LNCaP clone FGC (cell line): ENCODE measurements around the gene KLF11.

Experiments
- DNase-seq: peaks from one replicate; pipeline ENCODE4 v3.0.0-alpha.2; 2011; ENCODE audit warnings: low read depth
- H3K4me3 ChIP-seq: 2 replicates; pipeline ENCODE4 v1.5.1; 2011; ENCODE audit warnings: mild to moderate bottlenecking, low read depth, low read length, control low read depth
- TF ChIP-seq, protein P1 (sequence below): IDR thresholded peaks from 2 replicates; pipeline ENCODE4 v1.5.1; 2012; ENCODE audit warnings: mild to moderate bottlenecking; ENCODE audit not compliant: control insufficient read depth, insufficient read depth; ENCODE audit errors: extremely low read depth

Gene KLF11

DNA sequence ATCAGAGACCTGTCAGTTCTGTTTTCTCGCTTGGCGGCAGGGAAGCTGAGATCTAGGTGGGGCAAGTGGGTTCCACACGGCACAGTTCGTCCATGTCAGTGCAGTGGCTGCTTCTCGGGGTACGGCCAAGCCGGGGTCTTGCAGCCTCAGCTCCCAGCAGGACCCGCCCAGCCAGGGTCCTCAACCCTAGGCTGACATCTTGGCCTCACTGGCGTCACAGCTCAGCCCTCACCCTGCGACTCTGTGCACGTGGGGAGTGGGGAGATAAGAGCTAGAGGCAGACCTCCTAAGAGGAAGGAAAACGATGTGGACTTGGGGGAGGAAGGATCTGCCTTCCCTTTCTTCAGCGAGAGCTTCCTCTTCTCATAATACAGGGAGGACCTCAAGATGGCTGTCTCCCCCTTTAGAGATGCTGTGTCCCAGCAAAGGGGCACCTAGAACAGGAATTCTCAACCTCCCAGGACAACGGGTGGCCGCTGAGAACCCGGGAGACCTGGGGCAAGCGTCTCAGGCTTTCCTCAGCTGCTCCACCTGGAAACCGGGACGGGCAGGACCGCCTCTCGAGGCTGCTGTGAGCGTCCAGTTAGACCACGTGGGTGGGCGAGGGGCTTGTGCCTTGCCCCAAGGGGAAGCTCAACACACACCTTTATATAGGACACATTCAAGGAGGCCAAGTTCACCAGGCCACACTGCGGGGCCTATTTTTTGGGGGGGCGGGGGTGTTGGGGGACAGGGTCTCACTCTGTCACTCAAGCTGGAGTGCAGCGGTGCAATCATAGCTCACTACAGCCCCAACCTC lies 23.5 kb upstream of the KLF11 start:
- TF ChIP-seq, protein P1, sequence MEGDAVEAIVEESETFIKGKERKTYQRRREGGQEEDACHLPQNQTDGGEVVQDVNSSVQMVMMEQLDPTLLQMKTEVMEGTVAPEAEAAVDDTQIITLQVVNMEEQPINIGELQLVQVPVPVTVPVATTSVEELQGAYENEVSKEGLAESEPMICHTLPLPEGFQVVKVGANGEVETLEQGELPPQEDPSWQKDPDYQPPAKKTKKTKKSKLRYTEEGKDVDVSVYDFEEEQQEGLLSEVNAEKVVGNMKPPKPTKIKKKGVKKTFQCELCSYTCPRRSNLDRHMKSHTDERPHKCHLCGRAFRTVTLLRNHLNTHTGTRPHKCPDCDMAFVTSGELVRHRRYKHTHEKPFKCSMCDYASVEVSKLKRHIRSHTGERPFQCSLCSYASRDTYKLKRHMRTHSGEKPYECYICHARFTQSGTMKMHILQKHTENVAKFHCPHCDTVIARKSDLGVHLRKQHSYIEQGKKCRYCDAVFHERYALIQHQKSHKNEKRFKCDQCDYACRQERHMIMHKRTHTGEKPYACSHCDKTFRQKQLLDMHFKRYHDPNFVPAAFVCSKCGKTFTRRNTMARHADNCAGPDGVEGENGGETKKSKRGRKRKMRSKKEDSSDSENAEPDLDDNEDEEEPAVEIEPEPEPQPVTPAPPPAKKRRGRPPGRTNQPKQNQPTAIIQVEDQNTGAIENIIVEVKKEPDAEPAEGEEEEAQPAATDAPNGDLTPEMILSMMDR: no peak
- H3K4me3 ChIP-seq: no peak overlapping the region
- DNase-seq: no peak

- DNase-seq: no peak
- no peak overlapping the region for H3K4me3 ChIP-seq
- TF ChIP-seq, protein P1: no peak
Measured at GRCh38 chr2:10022041-10022421, 21.3 kb upstream of the KLF11 start.

- TF ChIP-seq, protein P1: no peak
- H3K4me3 ChIP-seq: no peak overlapping the region
- no peak for DNase-seq
Measured at GRCh38 chr2:10022445-10022844, 20.9 kb upstream of the KLF11 start.

GRCh38 chr2:10022966-10023662 lies 20.2 kb upstream of the KLF11 start:
- H3K4me3 ChIP-seq: no peak overlapping the region
- no peak for DNase-seq
- TF ChIP-seq, protein P1: no peak

DNA sequence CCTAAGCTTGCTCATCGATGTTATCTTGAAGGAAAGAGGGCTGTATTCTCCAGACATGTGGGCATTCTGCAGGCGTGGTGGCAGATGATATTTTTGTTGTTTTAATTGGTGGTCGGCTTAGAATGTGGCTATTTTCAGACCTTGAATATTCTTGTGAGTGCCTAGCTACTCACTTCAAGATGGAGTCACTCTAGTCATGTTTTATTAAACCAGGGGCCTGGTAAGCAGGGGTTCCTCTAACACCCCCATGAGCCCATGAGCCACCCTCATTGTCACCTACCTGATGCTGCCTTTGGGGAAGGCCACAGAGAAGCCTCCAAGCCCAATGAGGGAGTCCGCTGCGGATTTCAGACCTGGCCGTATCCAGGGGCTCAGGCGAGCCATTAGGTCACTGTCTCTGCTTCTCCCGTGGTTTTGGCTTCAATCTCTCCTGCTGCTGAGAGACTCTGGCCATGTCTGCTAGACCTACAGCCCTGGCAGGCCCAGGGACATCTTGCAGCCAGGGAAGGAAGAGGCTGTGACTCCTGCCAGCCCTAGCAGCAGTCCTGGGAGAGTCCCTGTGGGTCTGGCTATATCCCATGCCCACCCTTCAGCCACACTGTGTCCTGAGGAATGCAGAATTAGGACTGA lies 16.3 kb upstream of the KLF11 start:
- TF ChIP-seq, protein P1: no peak
- DNase-seq: no peak
- H3K4me3 ChIP-seq: no peak overlapping the region

DNA sequence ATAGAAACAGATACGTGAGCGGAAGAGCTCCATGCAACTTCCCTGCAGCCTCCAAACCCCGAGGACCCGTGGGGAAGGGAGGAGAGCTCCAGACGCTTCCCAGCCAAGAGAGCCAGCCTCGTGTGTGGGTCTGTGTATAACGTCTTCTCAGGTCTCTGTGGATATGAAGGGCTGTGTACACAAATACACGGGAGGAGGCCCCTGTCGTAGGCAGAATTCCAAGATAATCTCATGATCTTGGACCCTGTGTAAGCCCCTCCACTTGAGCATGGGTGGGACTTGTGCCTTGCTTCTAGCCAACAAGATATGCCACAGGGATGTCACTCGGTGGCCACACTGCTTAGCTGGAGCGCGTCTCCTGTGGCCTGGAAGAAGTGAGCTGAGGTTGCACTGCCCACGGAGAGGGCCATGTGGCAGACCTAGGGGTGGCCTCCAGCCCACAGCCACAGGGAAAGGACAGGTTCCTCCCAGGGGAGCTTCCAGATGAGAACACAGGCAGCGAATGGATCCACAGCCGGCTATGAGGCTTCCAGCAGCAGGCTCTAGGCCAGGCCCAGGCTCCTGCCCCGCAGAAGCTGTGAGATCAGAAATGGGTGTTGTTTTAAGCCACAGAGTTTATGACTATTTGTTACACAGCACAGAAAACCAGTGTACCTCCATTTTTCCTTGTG lies 15.6 kb upstream of the KLF11 start:
- no peak for DNase-seq
- H3K4me3 ChIP-seq: no peak overlapping the region
- TF ChIP-seq, protein P1: no peak
